HepG2 (cell line): ENCODE measurements around the gene ZFAND4. TPM values are rescaled to one million over a fixed set of nuclear protein-coding genes. Genes with fewer than 3 reads are reported as not detected.

ENCODE experiments used
- ATAC-seq: fragments of 200-7000 bp; cut with Tn5 transposase; 3 replicates; pipeline ENCODE4 v1.9.1; 2020; ENCODE audit warnings: mild to moderate bottlenecking, moderate library complexity
- BruUV-seq: library from RNA; stranded (reverse); fragments of 400-500 nt; replicated peaks from 2 replicates; lab custom pipeline; 2021; lab: Mats Ljungman, UMichigan
- CTCF ChIA-PET: fragments of 300-600 bp; formaldehyde crosslinking; extraction: SDS; loops from one replicate; lab custom pipeline; 2021; ENCODE audit warnings: low total read pairs, inconsistent platforms, low intra/inter-chr PET ratio; lab: Yijun Ruan, JAX
- POLR2A ChIA-PET: fragments of 350-600 bp; sonication (Branson Sonifier 250); formaldehyde crosslinking; loops from one replicate; lab custom pipeline; 2020; ENCODE audit warnings: antibody characterized with exemption, inconsistent platforms; lab: Yijun Ruan, JAX
- DNase-seq: peaks from one replicate; pipeline ENCODE4 v3.0.0-alpha.2; 2015; ENCODE audit warnings: low spot score
- FAIRE-seq: peaks from 3 replicates; lab custom pipeline; 2011; peaks lifted over from hg19 to GRCh38; lab: Jason Lieb, UNC
- H2AFZ ChIP-seq: one replicate; pipeline ENCODE4 v1.6.1; 2011; ENCODE audit warnings: low read length, inconsistent platforms
- H3K27ac ChIP-seq: fragments of 300-600 bp; 3 replicates; pipeline ENCODE4 v1.8.0; 2011; ENCODE audit warnings: mixed run types, mild to moderate bottlenecking, mixed read lengths, low read length, inconsistent platforms; ENCODE audit not compliant: insufficient read depth; ENCODE audit errors: extremely low read length
- H3K27me3 ChIP-seq, 2 experiments: fragments of 200-600 bp in 1 of 2; 2 replicates in 1 of 2; 3 replicates in 1 of 2; pipeline versions ENCODE4 v1.6.0 to v1.8.0; 2011; ENCODE audit warnings: low read length in 2 of 2, mild to moderate bottlenecking in 2 of 2, moderate library complexity in 2 of 2, inconsistent platforms in 1 of 2; ENCODE audit not compliant: insufficient read depth in 2 of 2, control insufficient read depth in 1 of 2
- H3K36me3 ChIP-seq, 2 experiments: fragments of 200-600 bp in 1 of 2; replicated peaks in 1 of 2; 2 replicates in 1 of 2; 3 replicates in 1 of 2; pipeline versions ENCODE4 v1.5.1 to v1.8.0; 2011; ENCODE audit warnings: low read length in 2 of 2, inconsistent platforms in 1 of 2; ENCODE audit not compliant: insufficient read depth in 2 of 2, control insufficient read depth in 1 of 2
- H3K4me1 ChIP-seq: 2 replicates; pipeline ENCODE4 v1.5.1; 2012; ENCODE audit warnings: low read length, inconsistent platforms; ENCODE audit not compliant: insufficient read depth
- H3K4me2 ChIP-seq: 2 replicates; pipeline ENCODE4 v1.6.0; 2011; ENCODE audit warnings: low read depth, low read length, inconsistent platforms
- H3K4me3 ChIP-seq, 3 experiments: fragments of 200-600 bp in 1 of 3; sonication (generic), shearing (Covaris generic) in 1 of 3; replicated peaks in 1 of 3; 2 replicates each; pipeline ENCODE4 v1.5.1; 2011 to 2016; ENCODE audit warnings: low read length in 3 of 3, inconsistent platforms in 2 of 3, low read depth in 2 of 3, mild to moderate bottlenecking in 2 of 3, control low read depth in 1 of 3, mixed read lengths in 1 of 3; ENCODE audit not compliant: insufficient read depth in 1 of 3
- H3K79me2 ChIP-seq: one replicate; pipeline ENCODE4 v1.6.1; 2011; ENCODE audit warnings: low read length, inconsistent platforms; ENCODE audit not compliant: insufficient read depth
- H3K9ac ChIP-seq: 2 replicates; pipeline ENCODE4 v1.6.0; 2011; ENCODE audit warnings: mild to moderate bottlenecking, low read depth, low read length, inconsistent platforms; ENCODE audit not compliant: insufficient read depth
- H3K9me3 ChIP-seq: 2 replicates; pipeline ENCODE4 v1.5.1; 2012; ENCODE audit warnings: mild to moderate bottlenecking, low read length
- H4K20me1 ChIP-seq: 2 replicates; pipeline ENCODE4 v1.6.0; 2011; ENCODE audit warnings: inconsistent platforms, mild to moderate bottlenecking, low read length, moderate library complexity; ENCODE audit not compliant: insufficient read depth
- BCL3 ChIP-seq: sonication (generic); formaldehyde crosslinking; IDR thresholded peaks from 2 replicates; pipeline ENCODE4 v1.5.1; 2020; ENCODE audit warnings: mild to moderate bottlenecking, missing genetic modification reagents, moderate library complexity
- CC2D1A ChIP-seq: sonication (generic); formaldehyde crosslinking; IDR thresholded peaks from 2 replicates; pipeline ENCODE4 v1.8.1; 2023; ENCODE audit warnings: mild to moderate bottlenecking, missing genetic modification reagents
- MTA1 ChIP-seq: sonication (generic); formaldehyde crosslinking; IDR thresholded peaks from 2 replicates; pipeline ENCODE4 v1.4.0; 2020; ENCODE audit warnings: missing genetic modification reagents, mild to moderate bottlenecking, borderline replicate concordance
- PHF21A ChIP-seq: sonication (generic); formaldehyde crosslinking; IDR thresholded peaks from 2 replicates; pipeline ENCODE4 v1.5.0; 2020; ENCODE audit warnings: mild to moderate bottlenecking, missing genetic modification reagents
- PRPF4 ChIP-seq: fragments of 200-400 bp; formaldehyde crosslinking; IDR thresholded peaks from 2 replicates; pipeline ENCODE4 v1.6.1; 2016; ENCODE audit warnings: low read length, low read depth; ENCODE audit not compliant: poor library complexity, severe bottlenecking
- TRIM22 ChIP-seq: fragments of 450-650 bp; IDR thresholded peaks from 2 replicates; pipeline ENCODE4 v1.6.1; 2017
- ZBTB39 ChIP-seq: sonication (generic); formaldehyde crosslinking; IDR thresholded peaks from 2 replicates; pipeline ENCODE4 v1.5.0; 2020; ENCODE audit warnings: missing genetic modification reagents
- ZMAT3 ChIP-seq: sonication (generic); formaldehyde crosslinking; conservative IDR thresholded peaks from 2 replicates; pipeline ENCODE4 v1.7.0; 2021; ENCODE audit warnings: missing genetic modification reagents
- WGBS: methylation state at CpG from one replicate; pipeline ENCODE4 v1.1.6; 2017; ENCODE audit warnings: low lambda C conversion rate; 5-methylcytosine and 5-hydroxymethylcytosine counted together
- in situ Hi-C: cut with HindIII; loops from 2 replicates; pipeline ENCODE4 v1.10.0; 2017; ENCODE audit warnings: low pct_unique_long_range_greater_than_20kb; ENCODE audit not compliant: extremely low pct_ligation_motif_present
- intact Hi-C: fragments of 100-400 bp; cut with micrococcal nuclease; formaldehyde crosslinking; loops from one replicate; pipeline ENCODE4 v1.10.0; 2022; ENCODE audit not compliant: unreplicated experiment
- polyA plus RNA-seq, 8 experiments: library from polyadenylated mRNA; depleted of rRNA in 3 of 8; stranded (reverse) in 7 of 8; unstranded in 1 of 8; fragments of >200 nt; fragmentation: Illumina TruSeq in 4 of 8; extraction: Trizol in 4 of 8; gene quantifications; 2 replicates each; pipeline versions ENCODE4 v1.2.1 to v1.2.3, GENCODE V29; 2011 to 2016; ENCODE audit warnings: low read depth in 4 of 8, missing spikeins in 1 of 8, mixed read lengths in 1 of 8; ENCODE audit not compliant: insufficient read depth in 1 of 8
- total RNA-seq, 5 experiments: library from RNA; depleted of rRNA; stranded (reverse); fragments of >200 nt; fragmentation: Illumina TruSeq; extraction: Trizol; gene quantifications; 2 replicates each; pipeline ENCODE4 v1.2.3, GENCODE V29; 2016; ENCODE audit warnings: low read depth in 1 of 5
- TF ChIP-seq, protein P1 (sequence below): sonication (generic); formaldehyde crosslinking; IDR thresholded peaks from 2 replicates; pipeline ENCODE4 v1.9.0; 2021; ENCODE audit warnings: missing genetic modification reagents, borderline replicate concordance

ZFAND4 gene
- total and polyA plus RNA-seq, 2 of the 13 experiments (the other 11 are each of a cell fraction or from before 2014, with no cell fraction given) = 2.9 to 9.2 TPM

GRCh38 chr10:45569471-45569870, 103.1 kb downstream of the ZFAND4 start:
- H3K27ac ChIP-seq = no peak overlapping the region
- TF ChIP-seq ZMAT3 (no peak), PHF21A (CRISPR knock-in tag) (no peak), PRPF4 (no peak)
- TF ChIP-seq, protein P1, sequence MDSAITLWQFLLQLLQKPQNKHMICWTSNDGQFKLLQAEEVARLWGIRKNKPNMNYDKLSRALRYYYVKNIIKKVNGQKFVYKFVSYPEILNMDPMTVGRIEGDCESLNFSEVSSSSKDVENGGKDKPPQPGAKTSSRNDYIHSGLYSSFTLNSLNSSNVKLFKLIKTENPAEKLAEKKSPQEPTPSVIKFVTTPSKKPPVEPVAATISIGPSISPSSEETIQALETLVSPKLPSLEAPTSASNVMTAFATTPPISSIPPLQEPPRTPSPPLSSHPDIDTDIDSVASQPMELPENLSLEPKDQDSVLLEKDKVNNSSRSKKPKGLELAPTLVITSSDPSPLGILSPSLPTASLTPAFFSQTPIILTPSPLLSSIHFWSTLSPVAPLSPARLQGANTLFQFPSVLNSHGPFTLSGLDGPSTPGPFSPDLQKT (CRISPR knock-in tag) = no peak
- POLR2A ChIA-PET = no interaction called here
- H3K4me3 ChIP-seq = no peak overlapping the region
- intact Hi-C loops = no loop called here
- FAIRE-seq (no peak), DNase-seq (no peak), ATAC-seq (no peak)
- no TSS peak for BruUV-seq
- H4K20me1 ChIP-seq = no peaks in the 10 kb centered on the region
- H2AFZ ChIP-seq = no peak overlapping the region
- in situ Hi-C loops = no loop called here
- WGBS = 96% methylated on average over 3 of the region's 3 CpGs
- H3K9ac ChIP-seq = no peak overlapping the region
- H3K36me3 ChIP-seq = no peaks in the 10 kb centered on the region
- no peak overlapping the region for H3K4me2 ChIP-seq
- CTCF ChIA-PET = no interaction called here
- H3K79me2 ChIP-seq = no peaks in the 10 kb centered on the region
- H3K4me1 ChIP-seq = no peaks in the 10 kb centered on the region; the same call in none of the 2 replicates
- no peaks in the 10 kb centered on the region for H3K27me3 ChIP-seq
- no peaks in the 10 kb centered on the region for H3K9me3 ChIP-seq

- in situ Hi-C loops = no loop called here
- no peaks in the 10 kb centered on the region for H3K9me3 ChIP-seq
- ChIA-PET POLR2A (no interaction called here), CTCF (no interaction called here)
- no peak overlapping the region for H3K27ac ChIP-seq
- H4K20me1 ChIP-seq = no peaks in the 10 kb centered on the region
- BruUV-seq = no TSS peak
- no peaks in the 10 kb centered on the region for H3K27me3 ChIP-seq
- FAIRE-seq (no peak), DNase-seq (no peak), ATAC-seq (no peak)
- intact Hi-C loops = no loop called here
- H3K79me2 ChIP-seq = no peaks in the 10 kb centered on the region
- no peak overlapping the region for H3K4me2 ChIP-seq
- H3K4me3 ChIP-seq = no peak overlapping the region
- H3K4me1 ChIP-seq = no peaks in the 10 kb centered on the region
- H3K9ac ChIP-seq = no peak overlapping the region
- H3K36me3 ChIP-seq = no peaks in the 10 kb centered on the region
- H2AFZ ChIP-seq = no peak overlapping the region
- WGBS = 93% methylated on average over 3 of the region's 3 CpGs
- TF ChIP-seq CC2D1A (CRISPR knock-in tag) = no peak
- TF ChIP-seq ZBTB39 (CRISPR knock-in tag) = no peak
- TF ChIP-seq TRIM22 = no peak
- no peak for TF ChIP-seq BCL3 (CRISPR knock-in tag)
- no peak for TF ChIP-seq MTA1
These were observed 106.2 kb downstream of the ZFAND4 start for GRCh38 chr10:45566415-45566814.
